Fibroblast of lung (primary cell): ENCODE results near the gene PITPNB. TPM values are rescaled to one million over a fixed set of nuclear protein-coding genes. Genes with fewer than 3 reads are reported as not detected.
A peak's percentile ranks its signal among the peaks of the same experiment; 100 is the strongest.

ENCODE experiments used
- DNase-seq, 2 donors: peaks; one replicate each; pipeline versions ENCODE4 v3.0.0 to v3.0.0-alpha.2; 2010; ENCODE audit warnings: low read depth in 2 of 2
- H2AFZ ChIP-seq: 2 replicates; pipeline ENCODE4 v1.5.1; 2012; ENCODE audit warnings: low read length, control low read depth, inconsistent platforms
- H3K27ac ChIP-seq: 2 replicates; pipeline ENCODE4 v1.5.1; 2011; ENCODE audit warnings: low read length, control low read depth; ENCODE audit not compliant: insufficient read depth
- H3K27me3 ChIP-seq: 2 replicates; pipeline ENCODE4 v1.5.1; 2011; ENCODE audit warnings: mild to moderate bottlenecking, low read length; ENCODE audit not compliant: control insufficient read depth, insufficient read depth
- H3K36me3 ChIP-seq: 2 replicates; pipeline ENCODE4 v1.5.1; 2011; ENCODE audit warnings: low read length; ENCODE audit not compliant: control insufficient read depth, insufficient read depth
- H3K4me1 ChIP-seq: 2 replicates; pipeline ENCODE4 v1.5.1; 2011; ENCODE audit warnings: low read length; ENCODE audit not compliant: control insufficient read depth, insufficient read depth; ENCODE audit errors: extremely low read depth
- H3K4me2 ChIP-seq: 2 replicates; pipeline ENCODE4 v1.5.1; 2011; ENCODE audit warnings: low read length, control low read depth; ENCODE audit not compliant: insufficient read depth; ENCODE audit errors: extremely low read depth
- H3K4me3 ChIP-seq, 4 experiments: fragments of 200-600 bp in 1 of 4; sonication (generic) in 1 of 4; replicated peaks in 1 of 4; 2 replicates each; pipeline ENCODE4 v1.5.1; 2011 to 2016; ENCODE audit warnings: low read length in 4 of 4, low read depth in 3 of 4, mild to moderate bottlenecking in 3 of 4, control low read depth in 2 of 4, inconsistent platforms in 1 of 4, mixed read lengths in 1 of 4; ENCODE audit not compliant: insufficient read depth in 1 of 4; ENCODE audit errors: control extremely low read depth in 1 of 4
- H3K79me2 ChIP-seq: 2 replicates; pipeline ENCODE4 v1.5.1; 2012; ENCODE audit warnings: mild to moderate bottlenecking, low read length, inconsistent platforms; ENCODE audit not compliant: control insufficient read depth, insufficient read depth
- H3K9ac ChIP-seq: 2 replicates; pipeline ENCODE4 v1.5.1; 2011; ENCODE audit warnings: mild to moderate bottlenecking, low read length, control low read depth; ENCODE audit not compliant: insufficient read depth
- H3K9me3 ChIP-seq: 2 replicates; pipeline ENCODE4 v1.5.1; 2012; ENCODE audit warnings: low read depth, low read length; ENCODE audit not compliant: control insufficient read depth, insufficient read depth
- H4K20me1 ChIP-seq: 2 replicates; pipeline ENCODE4 v1.5.1; 2011; ENCODE audit warnings: low read length; ENCODE audit not compliant: control insufficient read depth, insufficient read depth; ENCODE audit errors: extremely low read depth
- CTCF ChIP-seq, 2 donors: IDR thresholded peaks in 1 of 2; conservative IDR thresholded peaks in 1 of 2; 1 replicate in 1 of 2; 2 replicates in 1 of 2; pipeline ENCODE4 v1.5.1; 2011 to 2012; ENCODE audit warnings: low read length in 2 of 2, control low read depth in 1 of 2, inconsistent platforms in 1 of 2, low read depth in 1 of 2, mild to moderate bottlenecking in 1 of 2
- EZH2 ChIP-seq: IDR thresholded peaks from 2 replicates; pipeline ENCODE4 v1.5.1; 2012; ENCODE audit warnings: low read length, control low read depth, mild to moderate bottlenecking; ENCODE audit errors: missing control alignments
- polyA plus RNA-seq, 2 donors: library from polyadenylated mRNA; depleted of rRNA in 1 of 2; stranded (reverse) in 1 of 2; unstranded in 1 of 2; fragments of >200 nt; gene quantifications; 2 replicates each; pipeline ENCODE4 v1.2.1, GENCODE V29; 2011 to 2012; ENCODE audit warnings: missing spikeins in 1 of 2
- total RNA-seq: library from RNA; depleted of rRNA; stranded (reverse); fragments of >200 nt; gene quantifications from 2 replicates; pipeline ENCODE4 v1.2.1, GENCODE V29; 2014

PITPNB gene
- total and polyA plus RNA-seq, 2 donors (not counting 1 experiment from before 2014, with no cell fraction given): 42.4 to 79.4 TPM

- DNase-seq: no peak
- TF ChIP-seq EZH2 (no peak), CTCF (conservative IDR thresholded peaks at IDR 0.05 in 1 of 2, IDR thresholded peaks at IDR 0.05 in 1 of 2; ENCODE audit: low read depth in 1 of 2, low read length in 2 of 2) (no peak)
- Histone ChIP-seq H2AFZ (no peak overlapping the region), H3K4me1 (no peaks in the 10 kb centered on the region), H4K20me1 (no peaks in the 10 kb centered on the region), H3K27ac (no peak overlapping the region), H3K27me3 (no peaks in the 10 kb centered on the region), H3K36me3 (no peaks in the 10 kb centered on the region), H3K9ac (no peak overlapping the region), H3K4me2 (no peak overlapping the region), H3K4me3 (no peak overlapping the region), H3K79me2 (no peaks in the 10 kb centered on the region), H3K9me3 (no peaks in the 10 kb centered on the region)
Observed at GRCh38 chr22:27823221-27823620, 95.8 kb downstream of the PITPNB start.

GRCh38 chr22:27820896-27821866 lies 97.9 kb downstream of the PITPNB start:
- no peaks in the 10 kb centered on the region for H3K27me3 ChIP-seq
- H3K27ac ChIP-seq: no peak overlapping the region
- no peak overlapping the region for H2AFZ ChIP-seq
- H3K4me2 ChIP-seq: no peak overlapping the region
- no peaks in the 10 kb centered on the region for H3K79me2 ChIP-seq
- no peak overlapping the region for H3K9ac ChIP-seq
- no peak overlapping the region for H3K4me3 ChIP-seq
- no peaks in the 10 kb centered on the region for H3K36me3 ChIP-seq
- no peaks in the 10 kb centered on the region for H3K4me1 ChIP-seq
- no peak for TF ChIP-seq EZH2
- no peak for TF ChIP-seq CTCF (conservative IDR thresholded peaks at IDR 0.05 in 1 of 2, IDR thresholded peaks at IDR 0.05 in 1 of 2; ENCODE audit: low read depth in 1 of 2, low read length in 2 of 2)
- DNase-seq: peak in 1 of 2 donors; percentile 27
- H4K20me1 ChIP-seq: no peaks in the 10 kb centered on the region
- H3K9me3 ChIP-seq: no peaks in the 10 kb centered on the region

GRCh38 chr22:27816552-27816951 lies 102.5 kb downstream of the PITPNB start:
- no peaks in the 10 kb centered on the region for H3K27me3 ChIP-seq
- no peaks in the 10 kb centered on the region for H4K20me1 ChIP-seq
- H3K27ac ChIP-seq: no peak overlapping the region
- H3K4me3 ChIP-seq: no peak overlapping the region
- no peak overlapping the region for H3K9ac ChIP-seq
- no peaks in the 10 kb centered on the region for H3K9me3 ChIP-seq
- no peak overlapping the region for H3K4me2 ChIP-seq
- DNase-seq: no peak
- no peaks in the 10 kb centered on the region for H3K4me1 ChIP-seq
- no peak for TF ChIP-seq EZH2
- TF ChIP-seq CTCF (conservative IDR thresholded peaks at IDR 0.05 in 1 of 2, IDR thresholded peaks at IDR 0.05 in 1 of 2; ENCODE audit: low read depth in 1 of 2, low read length in 2 of 2): no peak
- H3K36me3 ChIP-seq: no peaks in the 10 kb centered on the region
- H2AFZ ChIP-seq: no peak overlapping the region
- H3K79me2 ChIP-seq: no peaks in the 10 kb centered on the region
